PFSK-1 (cell line): ENCODE results near the gene PLEKHA5.

ENCODE experiments used
- FOXP2 ChIP-seq: optimal IDR thresholded peaks from 2 replicates; pipeline ENCODE3; 2011; ENCODE audit warnings: borderline replicate concordance, control low read depth, inconsistent platforms; ENCODE audit not compliant: insufficient read depth; ENCODE audit errors: extremely low read length, extremely low read depth
- POLR2AphosphoS5 ChIP-seq: IDR thresholded peaks from 2 replicates; pipeline ENCODE4 v1.6.1; 2012; ENCODE audit warnings: low read depth, mild to moderate bottlenecking, control low read depth, low read length, moderate library complexity
- REST ChIP-seq, 2 experiments: IDR thresholded peaks; 2 replicates each; pipeline versions ENCODE4 v1.6.1 to v1.8.0; 2011 to 2012; ENCODE audit warnings: low read depth in 2 of 2, low read length in 2 of 2, control low read depth in 1 of 2, inconsistent platforms in 1 of 2, mild to moderate bottlenecking in 1 of 2, moderate library complexity in 1 of 2; ENCODE audit not compliant: insufficient read depth in 1 of 2
- SIN3A ChIP-seq: IDR thresholded peaks from 2 replicates; pipeline ENCODE4 v1.6.1; 2012; ENCODE audit warnings: mild to moderate bottlenecking, low read length, moderate library complexity, borderline replicate concordance; ENCODE audit not compliant: insufficient read depth
- TAF1 ChIP-seq: IDR thresholded peaks from 2 replicates; pipeline ENCODE4 v1.6.1; 2012; ENCODE audit warnings: low read length, control low read depth, borderline replicate concordance; ENCODE audit not compliant: insufficient read depth

The PLEKHA5 gene

GRCh38 chr12:19144985-19145384, 15.5 kb downstream of the PLEKHA5 start:
- TF ChIP-seq TAF1 (no peak), POLR2AphosphoS5 (no peak), REST (IDR thresholded peaks at IDR 0.05; ENCODE audit: insufficient read depth in 1 of 2, low read depth in 2 of 2, low read length in 2 of 2) (no peak)

- TF ChIP-seq REST (IDR thresholded peaks at IDR 0.05; ENCODE audit: insufficient read depth in 1 of 2, low read depth in 2 of 2, low read length in 2 of 2) (no peak), POLR2AphosphoS5 (no peak), TAF1 (no peak), SIN3A (no peak), FOXP2 (no peak)
Observed at GRCh38 chr12:19148860-19149259, 19.3 kb downstream of the PLEKHA5 start.

GRCh38 chr12:19150273-19150900, 20.9 kb downstream of the PLEKHA5 start:
- no peak for TF ChIP-seq FOXP2
- TF ChIP-seq SIN3A: no peak
- TF ChIP-seq POLR2AphosphoS5: no peak
- no peak for TF ChIP-seq REST (IDR thresholded peaks at IDR 0.05; ENCODE audit: insufficient read depth in 1 of 2, low read depth in 2 of 2, low read length in 2 of 2)
- TF ChIP-seq TAF1: no peak

- no peak for TF ChIP-seq POLR2AphosphoS5
Observed at GRCh38 chr12:19151298-19151697, 21.8 kb downstream of the PLEKHA5 start.

- TF ChIP-seq REST (IDR thresholded peaks at IDR 0.05; ENCODE audit: insufficient read depth in 1 of 2, low read depth in 2 of 2, low read length in 2 of 2): no peak
- no peak for TF ChIP-seq TAF1
- no peak for TF ChIP-seq POLR2AphosphoS5
- TF ChIP-seq FOXP2: no peak
- TF ChIP-seq SIN3A: no peak
Observed at GRCh38 chr12:19153396-19153795, 23.9 kb downstream of the PLEKHA5 start.
